Ectodermal cell (in vitro differentiated cells): ENCODE results near the gene U2AF2.

ENCODE experiments used
- H3K27ac ChIP-seq: 2 replicates; pipeline ENCODE4 v1.7.0; 2013; ENCODE audit warnings: mild to moderate bottlenecking, low read depth, low read length; ENCODE audit not compliant: insufficient read depth, poor library complexity, severe bottlenecking
- H3K27me3 ChIP-seq: 2 replicates; pipeline ENCODE4 v1.7.0; 2013; ENCODE audit warnings: mild to moderate bottlenecking, low read length; ENCODE audit not compliant: insufficient read depth, control insufficient read depth, poor library complexity, severe bottlenecking
- H3K36me3 ChIP-seq: one replicate; pipeline ENCODE4 v1.7.0; 2013; ENCODE audit warnings: low read length; ENCODE audit not compliant: control insufficient read depth, insufficient read depth
- H3K4me1 ChIP-seq: one replicate; pipeline ENCODE4 v1.7.0; 2013; ENCODE audit warnings: low read length; ENCODE audit not compliant: control insufficient read depth, insufficient read depth
- H3K4me3 ChIP-seq: 2 replicates; pipeline ENCODE4 v1.7.0; 2013; ENCODE audit warnings: low read depth, low read length, control low read depth; ENCODE audit not compliant: insufficient read depth
- H3K9me3 ChIP-seq: 2 replicates; pipeline ENCODE4 v1.7.0; 2013; ENCODE audit warnings: mild to moderate bottlenecking, low read length, moderate library complexity; ENCODE audit not compliant: control insufficient read depth
- WGBS, 2 experiments: methylation state at CpG; one replicate each; pipeline ENCODE4 v1.1.7; 2013; ENCODE audit warnings: missing lambda C conversion rate in 2 of 2; 5-methylcytosine and 5-hydroxymethylcytosine counted together

Gene U2AF2

GRCh38 chr19:55690109-55690768, 35.4 kb downstream of the U2AF2 start:
- Histone ChIP-seq H3K27ac (no peak overlapping the region), H3K27me3 (no peaks in the 10 kb centered on the region), H3K36me3 (peaks cover 10% of the 10 kb centered on the region), H3K9me3 (no peaks in the 10 kb centered on the region), H3K4me3 (no peak overlapping the region), H3K4me1 (no peaks in the 10 kb centered on the region)
- WGBS, 2 experiments, result 95% methylated on average over 25 of the region's 25 CpGs

GRCh38 chr19:55690769-55691545, 36.1 kb downstream of the U2AF2 start:
- H3K36me3 ChIP-seq, result peaks cover 12% of the 10 kb centered on the region
- no peaks in the 10 kb centered on the region for H3K27me3 ChIP-seq
- no peak overlapping the region for H3K27ac ChIP-seq
- no peaks in the 10 kb centered on the region for H3K9me3 ChIP-seq
- H3K4me1 ChIP-seq, result no peaks in the 10 kb centered on the region
- H3K4me3 ChIP-seq, result no peak overlapping the region
- 95 to 97% methylated on average over 31 of the region's 31 CpGs for WGBS, 2 experiments

- no peaks in the 10 kb centered on the region for H3K27me3 ChIP-seq
- H3K36me3 ChIP-seq, result peaks cover 12% of the 10 kb centered on the region
Observed at GRCh38 chr19:55691561-55692481, 37.0 kb downstream of the U2AF2 start.

GRCh38 chr19:55692681-55693081, 37.8 kb downstream of the U2AF2 start:
- 94 to 95% methylated on average over 19 of the region's 19 CpGs for WGBS, 2 experiments
- Histone ChIP-seq H3K4me3 (no peak overlapping the region), H3K36me3 (peaks cover 12% of the 10 kb centered on the region), H3K27ac (no peak overlapping the region), H3K4me1 (no peaks in the 10 kb centered on the region), H3K27me3 (no peaks in the 10 kb centered on the region), H3K9me3 (no peaks in the 10 kb centered on the region)

More at GRCh38 chr19:55691561-55692481, 37.0 kb downstream of the U2AF2 start:
- Histone ChIP-seq H3K4me3 (no peak overlapping the region), H3K9me3 (no peaks in the 10 kb centered on the region), H3K4me1 (no peaks in the 10 kb centered on the region), H3K27ac (no peak overlapping the region)
- WGBS, 2 experiments, result 94 to 95% methylated on average over 31 of the region's 31 CpGs

GRCh38 chr19:55693336-55693974, 38.6 kb downstream of the U2AF2 start:
- no peak overlapping the region for H3K27ac ChIP-seq
- no peaks in the 10 kb centered on the region for H3K4me1 ChIP-seq
- H3K27me3 ChIP-seq, result no peaks in the 10 kb centered on the region
- H3K36me3 ChIP-seq, result peaks cover 12% of the 10 kb centered on the region
- 97% methylated on average over 20 of the region's 20 CpGs for WGBS, 2 experiments
- no peaks in the 10 kb centered on the region for H3K9me3 ChIP-seq
- H3K4me3 ChIP-seq, result no peak overlapping the region

- no peaks in the 10 kb centered on the region for H3K27me3 ChIP-seq
- H3K27ac ChIP-seq, result no peak overlapping the region
- 94% methylated on average over 15 of the region's 15 CpGs for WGBS, 2 experiments
- peaks cover 12% of the 10 kb centered on the region for H3K36me3 ChIP-seq
- H3K4me1 ChIP-seq, result no peaks in the 10 kb centered on the region
- no peak overlapping the region for H3K4me3 ChIP-seq
- H3K9me3 ChIP-seq, result no peaks in the 10 kb centered on the region
Observed at GRCh38 chr19:55694241-55694655, 39.4 kb downstream of the U2AF2 start.

- WGBS, 2 experiments, result 95 to 96% methylated on average over 32 to 35 of the region's 37 CpGs
- Histone ChIP-seq H3K4me1 (no peaks in the 10 kb centered on the region), H3K27me3 (no peaks in the 10 kb centered on the region), H3K9me3 (no peaks in the 10 kb centered on the region), H3K27ac (no peak overlapping the region), H3K4me3 (no peak overlapping the region), H3K36me3 (peaks cover 12% of the 10 kb centered on the region)
Observed at GRCh38 chr19:55694656-55695491, 40.0 kb downstream of the U2AF2 start.

- no peak overlapping the region for H3K4me3 ChIP-seq
- no peak overlapping the region for H3K27ac ChIP-seq
- H3K4me1 ChIP-seq, result no peaks in the 10 kb centered on the region
- H3K36me3 ChIP-seq, result peaks cover 12% of the 10 kb centered on the region
- H3K27me3 ChIP-seq, result no peaks in the 10 kb centered on the region
- WGBS, 2 experiments, result 96% methylated on average over 22 to 23 of the region's 23 CpGs
- H3K9me3 ChIP-seq, result no peaks in the 10 kb centered on the region
Observed at GRCh38 chr19:55695511-55696290, 40.9 kb downstream of the U2AF2 start.
